Activated T-cell treated with anti-CD3 and anti-CD28 coated beads, Interleukin-2, amount 50 U/mL, for 24 hours (primary cell): ENCODE data around the gene MINDY4.

Experiments
- DNase-seq: peaks from one replicate; pipeline ENCODE4 v3.0.0-alpha.2; 2020
- H3K27ac Mint-ChIP-seq: 2 replicates; pipeline ENCODE4 v1.8.0; 2020; ENCODE audit warnings: mild to moderate bottlenecking, mixed read lengths
- H3K27me3 Mint-ChIP-seq: 2 replicates; pipeline ENCODE4 v1.8.0; 2020; ENCODE audit warnings: mixed read lengths
- H3K36me3 Mint-ChIP-seq: 2 replicates; pipeline ENCODE4 v1.8.0; 2020; ENCODE audit warnings: low read depth, mixed read lengths
- H3K4me1 Mint-ChIP-seq: 2 replicates; pipeline ENCODE4 v1.8.0; 2020; ENCODE audit warnings: low read depth, mixed read lengths
- H3K4me3 Mint-ChIP-seq: 2 replicates; pipeline ENCODE4 v1.8.0; 2020; ENCODE audit warnings: mild to moderate bottlenecking, moderate library complexity, mixed read lengths
- H3K9me3 Mint-ChIP-seq: 2 replicates; pipeline ENCODE4 v1.8.0; 2020; ENCODE audit warnings: mixed read lengths

The MINDY4 gene

DNA sequence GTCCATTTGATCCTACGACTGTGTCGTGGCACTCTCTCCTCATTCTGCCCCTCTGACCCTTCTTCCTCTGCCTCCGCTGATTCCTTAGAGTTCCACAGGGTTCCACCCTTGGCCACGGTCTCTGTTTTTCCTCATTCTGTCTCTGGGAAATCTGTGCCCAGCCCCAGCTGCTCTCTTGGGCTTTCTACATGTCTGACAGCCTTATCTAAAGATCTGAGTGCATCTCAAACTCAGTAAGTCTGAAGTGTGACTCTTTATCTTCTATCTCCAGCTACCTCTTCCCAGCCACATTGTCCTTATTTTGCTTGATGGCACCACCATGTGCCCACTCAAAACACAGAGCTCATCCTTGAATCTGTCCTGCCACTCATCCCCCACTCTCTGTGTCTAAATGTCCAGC lies 78.3 kb downstream of the MINDY4 start:
- Mint-ChIP-seq H3K4me3 (no peak overlapping the region), H3K27ac (no peak overlapping the region), H3K4me1 (no peaks in the 10 kb centered on the region), H3K27me3 (no peaks in the 10 kb centered on the region), H3K9me3 (no peaks in the 10 kb centered on the region), H3K36me3 (no peaks in the 10 kb centered on the region)
- DNase-seq: no peak

- Mint-ChIP-seq H3K4me1 (no peaks in the 10 kb centered on the region), H3K9me3 (no peaks in the 10 kb centered on the region), H3K36me3 (no peaks in the 10 kb centered on the region), H3K27me3 (no peaks in the 10 kb centered on the region), H3K27ac (no peak overlapping the region), H3K4me3 (no peak overlapping the region)
- DNase-seq: no peak
These were observed 79.2 kb downstream of the MINDY4 start for GRCh38 chr7:30850426-30850825.

DNA sequence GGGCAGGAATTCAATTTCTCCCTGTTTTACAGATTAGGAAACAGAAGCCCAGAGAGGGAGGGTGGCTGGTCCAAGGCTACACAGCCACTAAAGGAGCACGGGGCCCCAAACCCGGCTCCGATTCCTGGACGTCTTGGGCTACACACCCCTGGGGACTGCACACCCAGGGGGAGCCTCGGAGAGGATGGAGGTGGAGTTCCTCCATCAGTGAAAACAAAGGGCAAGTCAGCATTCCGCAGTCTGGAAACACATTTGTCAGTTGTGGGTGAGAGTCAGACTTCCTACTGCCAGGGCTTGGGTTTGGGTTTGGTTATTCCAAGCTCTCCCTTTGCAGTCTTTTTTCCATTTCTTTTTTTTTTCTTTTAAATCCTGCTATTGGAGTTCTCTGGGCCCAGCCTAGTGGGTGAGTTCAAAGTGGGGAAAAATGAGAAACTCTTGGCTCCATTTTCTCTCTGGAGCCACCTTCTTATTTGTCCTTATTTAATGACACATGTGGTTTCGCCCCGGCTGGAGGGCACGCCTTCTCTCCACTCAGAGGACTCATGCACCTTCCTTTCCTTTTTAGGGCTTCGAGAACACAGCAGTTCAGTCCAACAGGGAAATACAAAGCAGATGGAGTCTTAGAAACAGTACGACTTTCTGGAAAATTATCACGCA lies 80.6 kb downstream of the MINDY4 start:
- no peaks in the 10 kb centered on the region for H3K27me3 Mint-ChIP-seq
- H3K9me3 Mint-ChIP-seq: no peaks in the 10 kb centered on the region
- no peaks in the 10 kb centered on the region for H3K4me1 Mint-ChIP-seq
- no peak for DNase-seq
- H3K36me3 Mint-ChIP-seq: no peaks in the 10 kb centered on the region
- H3K27ac Mint-ChIP-seq: no peak overlapping the region
- no peak overlapping the region for H3K4me3 Mint-ChIP-seq

- Mint-ChIP-seq H3K9me3 (no peaks in the 10 kb centered on the region), H3K4me3 (no peak overlapping the region), H3K27me3 (no peaks in the 10 kb centered on the region), H3K4me1 (no peaks in the 10 kb centered on the region), H3K27ac (no peak overlapping the region), H3K36me3 (no peaks in the 10 kb centered on the region)
- no peak for DNase-seq
These were observed 81.1 kb downstream of the MINDY4 start for GRCh38 chr7:30852308-30852684.

- DNase-seq: no peak
- H3K4me1 Mint-ChIP-seq: no peaks in the 10 kb centered on the region
- H3K4me3 Mint-ChIP-seq: no peak overlapping the region
- no peaks in the 10 kb centered on the region for H3K36me3 Mint-ChIP-seq
- no peaks in the 10 kb centered on the region for H3K9me3 Mint-ChIP-seq
- H3K27ac Mint-ChIP-seq: no peak overlapping the region
- no peaks in the 10 kb centered on the region for H3K27me3 Mint-ChIP-seq
These were observed 81.6 kb downstream of the MINDY4 start for GRCh38 chr7:30852744-30853288.

DNA sequence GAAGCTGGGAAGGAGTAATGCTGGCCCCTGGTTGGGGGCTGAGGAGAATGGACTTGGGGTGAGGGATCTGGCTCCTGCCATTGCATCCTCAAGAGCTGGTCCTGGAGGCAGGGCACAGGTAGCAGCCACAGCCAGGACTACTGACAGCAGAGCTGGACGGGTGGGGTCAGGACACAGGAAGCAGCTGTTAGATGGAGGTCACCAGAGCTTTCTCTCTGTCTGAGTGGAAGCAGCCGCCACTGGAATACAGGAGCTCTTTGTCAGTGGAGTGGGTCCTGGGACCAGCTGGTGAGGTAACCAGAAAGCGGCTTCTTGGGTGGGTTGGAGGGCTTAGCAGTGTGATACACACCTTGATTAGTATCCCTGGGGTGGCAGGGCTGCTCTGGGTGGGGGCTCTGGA lies 82.4 kb downstream of the MINDY4 start:
- Mint-ChIP-seq H3K36me3 (no peaks in the 10 kb centered on the region), H3K9me3 (no peaks in the 10 kb centered on the region), H3K27me3 (no peaks in the 10 kb centered on the region), H3K4me1 (no peaks in the 10 kb centered on the region), H3K27ac (no peak overlapping the region), H3K4me3 (no peak overlapping the region)
- DNase-seq: no peak

DNA sequence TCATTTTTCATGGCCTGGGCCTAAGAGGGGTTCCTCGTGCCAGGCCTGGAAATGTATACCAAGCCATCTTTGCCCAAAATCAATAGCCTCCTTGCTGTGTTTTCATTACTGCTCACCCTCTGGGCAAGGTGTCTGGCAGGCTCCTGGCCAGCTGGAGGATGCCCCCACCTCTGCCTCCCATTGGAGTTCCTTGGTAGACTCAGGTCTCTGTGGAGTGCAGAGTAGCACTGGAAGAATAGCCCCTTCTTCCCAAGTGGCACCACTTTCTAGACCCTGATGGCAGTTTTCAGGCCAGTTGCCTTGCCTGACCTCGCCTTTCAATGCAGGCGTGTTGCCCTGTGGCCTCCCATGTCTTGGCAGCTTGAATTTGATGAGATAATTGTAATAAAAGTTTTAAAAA lies 84.7 kb downstream of the MINDY4 start:
- Mint-ChIP-seq H3K9me3 (no peaks in the 10 kb centered on the region), H3K4me3 (no peak overlapping the region), H3K27me3 (no peaks in the 10 kb centered on the region), H3K36me3 (no peaks in the 10 kb centered on the region), H3K4me1 (no peaks in the 10 kb centered on the region), H3K27ac (no peak overlapping the region)
- no peak for DNase-seq

GRCh38 chr7:30858576-30858975 lies 87.4 kb downstream of the MINDY4 start:
- no peak overlapping the region for H3K4me3 Mint-ChIP-seq
- H3K9me3 Mint-ChIP-seq: no peaks in the 10 kb centered on the region
- no peaks in the 10 kb centered on the region for H3K27me3 Mint-ChIP-seq
- no peak for DNase-seq
- H3K27ac Mint-ChIP-seq: no peak overlapping the region
- H3K36me3 Mint-ChIP-seq: no peaks in the 10 kb centered on the region
- H3K4me1 Mint-ChIP-seq: no peaks in the 10 kb centered on the region

GRCh38 chr7:30859202-30859939 lies 88.2 kb downstream of the MINDY4 start:
- Mint-ChIP-seq H3K4me1 (no peaks in the 10 kb centered on the region), H3K27me3 (no peaks in the 10 kb centered on the region), H3K4me3 (no peak overlapping the region), H3K9me3 (no peaks in the 10 kb centered on the region), H3K27ac (no peak overlapping the region), H3K36me3 (no peaks in the 10 kb centered on the region)
- no peak for DNase-seq

DNA sequence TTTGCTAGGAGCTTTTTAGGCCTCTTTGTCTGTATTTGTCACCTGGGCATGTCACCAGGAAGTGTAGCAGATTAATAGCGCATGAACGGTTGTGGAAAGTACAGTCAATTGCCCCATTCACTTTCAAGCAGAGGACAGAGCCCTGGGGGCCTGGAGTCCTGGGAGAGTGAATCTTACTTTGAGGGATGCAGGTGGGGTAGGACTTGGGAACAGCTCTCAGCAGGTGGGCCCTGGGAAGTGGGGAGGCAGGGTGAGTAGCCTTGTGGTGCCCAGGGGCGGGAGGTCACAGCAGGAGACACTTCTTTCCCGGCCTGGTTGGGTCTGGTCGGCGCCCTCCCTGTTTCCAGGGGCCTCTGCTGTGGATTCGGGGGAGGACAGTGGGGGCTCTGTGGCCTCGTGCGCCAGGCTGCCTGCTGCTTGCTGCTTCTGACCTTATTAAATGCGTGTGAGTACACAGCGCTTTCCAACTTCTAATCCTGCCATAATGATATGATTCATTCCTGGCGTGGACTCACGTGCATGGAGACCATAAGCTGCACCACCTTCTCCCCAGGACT lies 88.8 kb downstream of the MINDY4 start:
- Mint-ChIP-seq H3K27ac (no peak overlapping the region), H3K27me3 (no peaks in the 10 kb centered on the region), H3K4me3 (no peak overlapping the region), H3K36me3 (no peaks in the 10 kb centered on the region), H3K4me1 (no peaks in the 10 kb centered on the region), H3K9me3 (no peaks in the 10 kb centered on the region)
- no peak for DNase-seq

DNA sequence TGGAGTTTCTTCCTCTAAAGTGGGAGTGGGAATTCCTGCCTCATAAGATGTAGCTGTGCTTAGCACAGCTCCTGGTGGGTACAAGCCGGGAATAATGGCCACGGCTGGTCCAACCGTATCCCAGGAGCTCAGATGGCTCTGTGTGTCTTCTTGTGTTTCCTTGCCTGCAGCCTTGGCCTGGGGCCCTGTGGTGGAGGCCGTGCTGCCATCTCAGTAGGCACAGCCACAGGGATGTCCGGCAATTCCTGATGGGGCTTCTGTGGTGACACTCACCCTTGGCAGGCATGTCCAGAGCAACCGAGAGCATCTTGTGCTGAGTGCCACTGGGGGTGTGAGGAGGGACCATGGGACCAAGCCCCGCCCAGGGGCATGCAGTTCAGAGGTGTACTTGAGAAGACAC lies 90.4 kb downstream of the MINDY4 start:
- no peaks in the 10 kb centered on the region for H3K27me3 Mint-ChIP-seq
- no peaks in the 10 kb centered on the region for H3K36me3 Mint-ChIP-seq
- no peak overlapping the region for H3K4me3 Mint-ChIP-seq
- H3K27ac Mint-ChIP-seq: no peak overlapping the region
- DNase-seq: no peak
- no peaks in the 10 kb centered on the region for H3K4me1 Mint-ChIP-seq
- H3K9me3 Mint-ChIP-seq: no peaks in the 10 kb centered on the region

DNA sequence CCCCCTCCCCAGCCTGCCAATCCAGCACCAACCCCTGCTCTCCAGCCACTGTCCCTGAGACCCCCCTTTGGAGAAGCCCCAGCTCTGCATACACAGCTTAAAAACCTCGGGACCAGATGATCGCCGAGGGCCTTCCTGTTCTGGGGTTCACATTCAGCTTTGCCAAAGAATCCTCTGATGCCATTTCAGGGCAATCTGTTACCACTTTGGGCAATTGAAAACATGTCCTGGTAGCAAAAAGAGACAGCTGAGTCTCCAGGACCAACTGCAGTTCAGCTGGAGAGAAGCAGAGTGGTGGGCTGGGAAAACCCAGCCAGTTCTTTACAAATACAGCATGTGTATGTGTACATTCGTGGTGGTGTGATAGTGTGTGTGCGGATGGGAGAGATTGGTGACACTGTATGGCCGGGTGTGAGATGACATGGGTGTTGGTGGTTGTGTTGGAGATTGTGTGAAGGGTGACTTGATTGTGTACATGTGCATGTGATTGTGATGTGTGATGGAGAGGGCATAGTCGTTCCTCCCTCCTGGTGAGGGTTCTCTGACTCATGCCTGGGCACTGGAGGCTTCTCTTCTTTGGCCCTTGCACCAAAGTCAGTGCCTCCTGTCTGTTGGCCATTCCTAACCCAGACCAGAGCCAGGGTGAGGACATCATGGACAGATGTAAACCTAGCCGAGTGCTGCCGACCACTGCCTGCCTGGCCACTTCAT lies 91.9 kb downstream of the MINDY4 start:
- H3K4me3 Mint-ChIP-seq: no peak overlapping the region
- H3K27me3 Mint-ChIP-seq: no peaks in the 10 kb centered on the region
- H3K27ac Mint-ChIP-seq: no peak overlapping the region
- H3K9me3 Mint-ChIP-seq: no peaks in the 10 kb centered on the region
- no peaks in the 10 kb centered on the region for H3K36me3 Mint-ChIP-seq
- H3K4me1 Mint-ChIP-seq: no peaks in the 10 kb centered on the region
- no peak for DNase-seq

DNA sequence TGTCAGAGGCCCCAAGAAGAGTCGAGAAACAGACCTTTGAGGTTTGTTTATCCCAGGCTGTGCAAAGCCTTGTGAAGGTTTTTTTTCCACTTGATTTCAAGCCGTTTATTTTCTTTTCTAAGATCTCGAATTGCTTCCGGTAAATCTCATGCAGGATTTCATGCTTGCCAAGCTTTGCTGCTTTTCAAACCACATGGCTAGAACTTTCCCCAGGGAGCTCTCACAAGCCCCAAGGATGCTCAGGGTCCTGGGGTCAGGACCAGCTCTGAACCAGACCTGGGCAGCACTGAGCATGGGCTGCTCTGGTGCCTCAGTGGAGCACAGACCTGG lies 92.5 kb downstream of the MINDY4 start:
- Mint-ChIP-seq H3K9me3 (no peaks in the 10 kb centered on the region), H3K4me3 (no peak overlapping the region), H3K4me1 (no peaks in the 10 kb centered on the region), H3K27me3 (no peaks in the 10 kb centered on the region), H3K27ac (no peak overlapping the region), H3K36me3 (no peaks in the 10 kb centered on the region)
- DNase-seq: no peak

DNA sequence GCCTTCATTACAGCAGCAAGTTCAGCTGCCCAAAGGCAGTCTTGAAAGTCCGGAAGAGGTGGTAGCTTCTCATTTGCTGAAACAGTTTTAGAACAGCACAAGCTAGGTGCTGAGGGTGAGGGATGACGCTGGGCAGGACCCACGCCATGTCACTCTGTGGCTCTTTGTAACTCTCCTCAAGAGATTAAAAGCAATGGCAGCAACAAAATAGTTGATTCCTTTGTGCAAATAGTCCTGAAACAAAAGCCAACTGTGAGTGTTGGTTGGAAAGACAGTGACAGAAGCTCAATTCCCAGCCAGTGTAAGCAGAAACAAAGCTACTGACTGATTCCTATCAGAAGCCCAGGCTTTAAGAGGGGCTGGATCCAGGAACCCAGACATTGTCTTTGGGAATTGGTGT lies 92.9 kb downstream of the MINDY4 start:
- H3K4me1 Mint-ChIP-seq: no peaks in the 10 kb centered on the region
- H3K36me3 Mint-ChIP-seq: no peaks in the 10 kb centered on the region
- no peak for DNase-seq
- H3K27ac Mint-ChIP-seq: no peak overlapping the region
- no peaks in the 10 kb centered on the region for H3K27me3 Mint-ChIP-seq
- no peaks in the 10 kb centered on the region for H3K9me3 Mint-ChIP-seq
- no peak overlapping the region for H3K4me3 Mint-ChIP-seq

DNA sequence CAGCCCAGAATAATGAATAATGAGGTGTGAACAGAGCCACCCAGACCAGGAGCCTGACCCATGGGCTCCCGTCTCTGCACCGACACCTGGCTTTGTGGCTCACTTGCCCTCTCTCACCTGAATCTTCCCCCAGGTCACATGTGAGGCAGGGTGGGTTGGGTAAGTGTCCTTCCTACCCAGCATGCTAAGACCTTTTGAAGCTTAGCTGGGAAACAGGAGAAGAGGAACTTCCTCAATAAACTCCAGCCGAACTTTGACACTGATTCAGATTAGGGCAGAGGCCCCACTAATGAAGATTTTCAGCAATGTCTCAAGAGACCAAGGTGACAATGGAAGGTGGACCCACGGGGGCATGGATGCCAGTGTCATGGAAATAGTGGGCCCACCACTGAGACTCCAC lies 93.9 kb downstream of the MINDY4 start:
- Mint-ChIP-seq H3K36me3 (no peaks in the 10 kb centered on the region), H3K9me3 (no peaks in the 10 kb centered on the region), H3K27me3 (no peaks in the 10 kb centered on the region), H3K4me3 (no peak overlapping the region), H3K27ac (no peak overlapping the region), H3K4me1 (no peaks in the 10 kb centered on the region)
- DNase-seq: no peak
